Liver (tissue), 9 donors: ENCODE data around the gene ABT1. TPM values are rescaled to one million over a fixed set of nuclear protein-coding genes. Genes with fewer than 3 reads are reported as not detected.

Source experiments
- DNase-seq: peaks from one replicate; pipeline ENCODE4 v3.0.0-alpha.2; 2017; ENCODE audit warnings: low spot score
- H3K27ac ChIP-seq, 2 donors: one replicate each; pipeline ENCODE4 v1.7.0; 2013; ENCODE audit warnings: inconsistent platforms in 2 of 2, low read length in 2 of 2, control low read depth in 1 of 2, low read depth in 1 of 2, mild to moderate bottlenecking in 1 of 2
- H3K27me3 ChIP-seq, 4 donors: one replicate each; pipeline versions ENCODE4 v1.6.1 to v1.7.0; 2013; ENCODE audit warnings: low read length in 3 of 4, inconsistent platforms in 1 of 4, mild to moderate bottlenecking in 1 of 4, moderate library complexity in 1 of 4; ENCODE audit not compliant: control insufficient read depth in 4 of 4, insufficient read depth in 4 of 4
- H3K36me3 ChIP-seq, 4 donors: one replicate each; pipeline versions ENCODE4 v1.6.1 to v1.7.0; 2013; ENCODE audit warnings: low read length in 3 of 4, mild to moderate bottlenecking in 3 of 4, low read depth in 1 of 4, moderate library complexity in 1 of 4; ENCODE audit not compliant: control insufficient read depth in 4 of 4, insufficient read depth in 3 of 4
- H3K4me1 ChIP-seq, 4 donors: one replicate each; pipeline versions ENCODE4 v1.6.1 to v1.7.0; 2013; ENCODE audit warnings: low read length in 3 of 4, mild to moderate bottlenecking in 3 of 4, moderate library complexity in 1 of 4; ENCODE audit not compliant: control insufficient read depth in 4 of 4, insufficient read depth in 4 of 4
- H3K4me3 ChIP-seq, 3 donors: one replicate each; pipeline versions ENCODE4 v1.6.1 to v1.7.0; 2013; ENCODE audit warnings: low read length in 3 of 3, control low read depth in 1 of 3, low read depth in 1 of 3, mild to moderate bottlenecking in 1 of 3
- H3K9ac ChIP-seq, 2 donors: one replicate each; pipeline ENCODE4 v1.7.0; 2013; ENCODE audit warnings: low read length in 2 of 2, mild to moderate bottlenecking in 2 of 2, moderate library complexity in 2 of 2, control low read depth in 1 of 2, low read depth in 1 of 2
- H3K9me3 ChIP-seq, 4 donors: one replicate each; pipeline versions ENCODE4 v1.6.1 to v1.7.0; 2013; ENCODE audit warnings: low read length in 3 of 4; ENCODE audit not compliant: control insufficient read depth in 4 of 4
- EGR1 ChIP-seq, 2 donors: IDR thresholded peaks; 2 replicates each; pipeline ENCODE4 v1.6.1; 2016 to 2018; ENCODE audit warnings: antibody characterized with exemption in 2 of 2, low read depth in 2 of 2
- FOXA1 ChIP-seq: IDR thresholded peaks from 2 replicates; pipeline ENCODE4 v1.6.1; 2016; ENCODE audit warnings: antibody characterized with exemption
- FOXA2 ChIP-seq: IDR thresholded peaks from 2 replicates; pipeline ENCODE4 v1.6.1; 2016; ENCODE audit warnings: antibody characterized with exemption
- GABPA ChIP-seq, 2 donors: IDR thresholded peaks in 1 of 2; conservative IDR thresholded peaks in 1 of 2; 2 replicates each; pipeline ENCODE4 v1.6.1; 2016; ENCODE audit warnings: antibody characterized with exemption in 2 of 2, mild to moderate bottlenecking in 1 of 2, moderate library complexity in 1 of 2
- HNF4A ChIP-seq, 2 donors: conservative IDR thresholded peaks; 2 replicates each; pipeline ENCODE4 v1.6.1; 2016; ENCODE audit warnings: antibody characterized with exemption in 2 of 2, mild to moderate bottlenecking in 2 of 2
- HNF4G ChIP-seq: IDR thresholded peaks from 2 replicates; pipeline ENCODE4 v1.6.1; 2016; ENCODE audit warnings: antibody characterized with exemption
- JUND ChIP-seq, 2 donors: IDR thresholded peaks; 2 replicates each; pipeline ENCODE4 v1.6.1; 2016; ENCODE audit warnings: antibody characterized with exemption in 2 of 2
- MAX ChIP-seq: IDR thresholded peaks from 2 replicates; pipeline ENCODE4 v1.6.1; 2016; ENCODE audit warnings: antibody characterized with exemption
- NR2F2 ChIP-seq: IDR thresholded peaks from 2 replicates; pipeline ENCODE4 v1.6.1; 2016; ENCODE audit warnings: antibody characterized with exemption
- RAD21 ChIP-seq, 2 donors: IDR thresholded peaks; 2 replicates each; pipeline ENCODE4 v1.6.1; 2016; ENCODE audit warnings: antibody characterized with exemption in 2 of 2, mild to moderate bottlenecking in 2 of 2
- RXRA ChIP-seq, 2 donors: IDR thresholded peaks; 2 replicates each; pipeline ENCODE4 v1.6.1; 2017 to 2018; ENCODE audit warnings: antibody characterized with exemption in 2 of 2, mild to moderate bottlenecking in 1 of 2
- SP1 ChIP-seq: IDR thresholded peaks from 2 replicates; pipeline ENCODE4 v1.6.1; 2018; ENCODE audit warnings: antibody characterized with exemption, mild to moderate bottlenecking
- TAF1 ChIP-seq: conservative IDR thresholded peaks from 2 replicates; pipeline ENCODE4 v1.6.1; 2016; ENCODE audit warnings: antibody characterized with exemption, mild to moderate bottlenecking
- YY1 ChIP-seq: IDR thresholded peaks from 2 replicates; pipeline ENCODE4 v1.6.1; 2016; ENCODE audit warnings: antibody characterized with exemption, mild to moderate bottlenecking
- ZBTB33 ChIP-seq: IDR thresholded peaks from 2 replicates; pipeline ENCODE4 v1.6.1; 2016; ENCODE audit warnings: antibody characterized with exemption
- WGBS: extraction: QIAGEN DNeasy Blood & Tissue Kit; methylation state at CpG from one replicate; pipeline ENCODE4 v1.1.7; 2013; 5-methylcytosine and 5-hydroxymethylcytosine counted together
- polyA plus RNA-seq, 2 donors: library from polyadenylated mRNA; stranded (reverse) in 1 of 2; unstranded in 1 of 2; fragments of 200-250 nt in 1 of 2; fragments of >200 nt in 1 of 2; fragmentation: Nextera tagmentation in 1 of 2; extraction: Ambion mirVana in 1 of 2; gene quantifications; one replicate each; pipeline versions ENCODE4 v1.2.1 to v1.2.3, GENCODE V29; 2013 to 2015
- total RNA-seq, 2 donors: library from RNA; depleted of rRNA; stranded (reverse); fragments of >200 nt; gene quantifications; one replicate each; pipeline ENCODE4 v1.2.3, GENCODE V29; 2014
- TF ChIP-seq, protein P1 (sequence below): IDR thresholded peaks from 2 replicates; pipeline ENCODE4 v1.6.1; 2016; ENCODE audit warnings: antibody characterized with exemption, mild to moderate bottlenecking
- TF ChIP-seq, protein P2 (sequence below): IDR thresholded peaks from 2 replicates; pipeline ENCODE4 v1.6.1; 2016; ENCODE audit warnings: antibody characterized with exemption
- TF ChIP-seq, protein P3 (sequence below): fragments of 150-350 bp; IDR thresholded peaks from 2 replicates; pipeline ENCODE4 v1.5.1; 2017; ENCODE audit warnings: improper control_type of control experiment, low read depth, low read length; ENCODE audit not compliant: missing input control
- donor health status: healthy.
- donor health status: healthy.
- donor health status: healthy.
- donor health status: healthy.
- donor health status: healthy.

ABT1 gene
- total and polyA plus RNA-seq, 4 donors, result 8.3 to 13.0 (median 10.0) TPM

GRCh38 chr6:26553635-26554446 is 42.9 kb upstream of the ABT1 start:
- no peak for TF ChIP-seq FOXA1
- no peak for TF ChIP-seq RAD21 (IDR thresholded peaks at IDR 0.05)
- TF ChIP-seq NR2F2, result peak; percentile 33
- no peak for TF ChIP-seq GABPA (IDR thresholded peaks at IDR 0.05 in 1 of 2, conservative IDR thresholded peaks at IDR 0.05 in 1 of 2)
- no peak for TF ChIP-seq TAF1
- TF ChIP-seq FOXA2, result no peak
- peak; percentile 44 to 63 for TF ChIP-seq RXRA (IDR thresholded peaks at IDR 0.05)
- peak; percentile 59 for TF ChIP-seq MAX
- TF ChIP-seq, protein P1, sequence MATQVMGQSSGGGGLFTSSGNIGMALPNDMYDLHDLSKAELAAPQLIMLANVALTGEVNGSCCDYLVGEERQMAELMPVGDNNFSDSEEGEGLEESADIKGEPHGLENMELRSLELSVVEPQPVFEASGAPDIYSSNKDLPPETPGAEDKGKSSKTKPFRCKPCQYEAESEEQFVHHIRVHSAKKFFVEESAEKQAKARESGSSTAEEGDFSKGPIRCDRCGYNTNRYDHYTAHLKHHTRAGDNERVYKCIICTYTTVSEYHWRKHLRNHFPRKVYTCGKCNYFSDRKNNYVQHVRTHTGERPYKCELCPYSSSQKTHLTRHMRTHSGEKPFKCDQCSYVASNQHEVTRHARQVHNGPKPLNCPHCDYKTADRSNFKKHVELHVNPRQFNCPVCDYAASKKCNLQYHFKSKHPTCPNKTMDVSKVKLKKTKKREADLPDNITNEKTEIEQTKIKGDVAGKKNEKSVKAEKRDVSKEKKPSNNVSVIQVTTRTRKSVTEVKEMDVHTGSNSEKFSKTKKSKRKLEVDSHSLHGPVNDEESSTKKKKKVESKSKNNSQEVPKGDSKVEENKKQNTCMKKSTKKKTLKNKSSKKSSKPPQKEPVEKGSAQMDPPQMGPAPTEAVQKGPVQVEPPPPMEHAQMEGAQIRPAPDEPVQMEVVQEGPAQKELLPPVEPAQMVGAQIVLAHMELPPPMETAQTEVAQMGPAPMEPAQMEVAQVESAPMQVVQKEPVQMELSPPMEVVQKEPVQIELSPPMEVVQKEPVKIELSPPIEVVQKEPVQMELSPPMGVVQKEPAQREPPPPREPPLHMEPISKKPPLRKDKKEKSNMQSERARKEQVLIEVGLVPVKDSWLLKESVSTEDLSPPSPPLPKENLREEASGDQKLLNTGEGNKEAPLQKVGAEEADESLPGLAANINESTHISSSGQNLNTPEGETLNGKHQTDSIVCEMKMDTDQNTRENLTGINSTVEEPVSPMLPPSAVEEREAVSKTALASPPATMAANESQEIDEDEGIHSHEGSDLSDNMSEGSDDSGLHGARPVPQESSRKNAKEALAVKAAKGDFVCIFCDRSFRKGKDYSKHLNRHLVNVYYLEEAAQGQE, result no peak
- TF ChIP-seq EGR1 (IDR thresholded peaks at IDR 0.05; ENCODE audit: low read depth in 2 of 2), result no peak
- TF ChIP-seq HNF4A (conservative IDR thresholded peaks at IDR 0.05), result peak; percentile 47 to 83
- TF ChIP-seq SP1, result no peak
- TF ChIP-seq ZBTB33, result no peak
- TF ChIP-seq HNF4G, result no peak
- TF ChIP-seq JUND (IDR thresholded peaks at IDR 0.05), result peak in 1 of 2 donors; percentile 57
- TF ChIP-seq, protein P2, sequence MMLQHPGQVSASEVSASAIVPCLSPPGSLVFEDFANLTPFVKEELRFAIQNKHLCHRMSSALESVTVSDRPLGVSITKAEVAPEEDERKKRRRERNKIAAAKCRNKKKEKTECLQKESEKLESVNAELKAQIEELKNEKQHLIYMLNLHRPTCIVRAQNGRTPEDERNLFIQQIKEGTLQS, result peak; percentile 100
- TF ChIP-seq YY1, result peak; percentile 35
- TF ChIP-seq, protein P3, sequence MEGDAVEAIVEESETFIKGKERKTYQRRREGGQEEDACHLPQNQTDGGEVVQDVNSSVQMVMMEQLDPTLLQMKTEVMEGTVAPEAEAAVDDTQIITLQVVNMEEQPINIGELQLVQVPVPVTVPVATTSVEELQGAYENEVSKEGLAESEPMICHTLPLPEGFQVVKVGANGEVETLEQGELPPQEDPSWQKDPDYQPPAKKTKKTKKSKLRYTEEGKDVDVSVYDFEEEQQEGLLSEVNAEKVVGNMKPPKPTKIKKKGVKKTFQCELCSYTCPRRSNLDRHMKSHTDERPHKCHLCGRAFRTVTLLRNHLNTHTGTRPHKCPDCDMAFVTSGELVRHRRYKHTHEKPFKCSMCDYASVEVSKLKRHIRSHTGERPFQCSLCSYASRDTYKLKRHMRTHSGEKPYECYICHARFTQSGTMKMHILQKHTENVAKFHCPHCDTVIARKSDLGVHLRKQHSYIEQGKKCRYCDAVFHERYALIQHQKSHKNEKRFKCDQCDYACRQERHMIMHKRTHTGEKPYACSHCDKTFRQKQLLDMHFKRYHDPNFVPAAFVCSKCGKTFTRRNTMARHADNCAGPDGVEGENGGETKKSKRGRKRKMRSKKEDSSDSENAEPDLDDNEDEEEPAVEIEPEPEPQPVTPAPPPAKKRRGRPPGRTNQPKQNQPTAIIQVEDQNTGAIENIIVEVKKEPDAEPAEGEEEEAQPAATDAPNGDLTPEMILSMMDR, result no peak
- H3K36me3 ChIP-seq, result no peaks in the 10 kb centered on the region
- peaks cover 0 to 2% (median 0%) of the 10 kb centered on the region in 4 donors for H3K9me3 ChIP-seq
- 1% methylated on average over 19 of the region's 19 CpGs for WGBS
- H3K9ac ChIP-seq, result peak overlapping the region in 1 of 2 donors; percentile 32
- H3K4me3 ChIP-seq, result peak overlapping the region; percentile 41 to 45 (median 43)
- H3K27ac ChIP-seq, result peak overlapping the region; percentile 21 to 25
- no peaks in the 10 kb centered on the region for H3K27me3 ChIP-seq
- peak; percentile 86 for DNase-seq
- peaks cover 4 to 21% (median 17%) of the 10 kb centered on the region in 4 donors for H3K4me1 ChIP-seq
